Fibroblast of lung (primary cell): ENCODE results near the gene PIEZO2. TPM values are rescaled to one million over a fixed set of nuclear protein-coding genes. Genes with fewer than 3 reads are reported as not detected.

ENCODE experiments used
- DNase-seq, 2 donors: peaks; one replicate each; pipeline versions ENCODE4 v3.0.0 to v3.0.0-alpha.2; 2010; ENCODE audit warnings: low read depth in 2 of 2
- H2AFZ ChIP-seq: 2 replicates; pipeline ENCODE4 v1.5.1; 2012; ENCODE audit warnings: low read length, control low read depth, inconsistent platforms
- H3K27ac ChIP-seq: 2 replicates; pipeline ENCODE4 v1.5.1; 2011; ENCODE audit warnings: low read length, control low read depth; ENCODE audit not compliant: insufficient read depth
- H3K27me3 ChIP-seq: 2 replicates; pipeline ENCODE4 v1.5.1; 2011; ENCODE audit warnings: mild to moderate bottlenecking, low read length; ENCODE audit not compliant: control insufficient read depth, insufficient read depth
- H3K36me3 ChIP-seq: 2 replicates; pipeline ENCODE4 v1.5.1; 2011; ENCODE audit warnings: low read length; ENCODE audit not compliant: control insufficient read depth, insufficient read depth
- H3K4me1 ChIP-seq: 2 replicates; pipeline ENCODE4 v1.5.1; 2011; ENCODE audit warnings: low read length; ENCODE audit not compliant: control insufficient read depth, insufficient read depth; ENCODE audit errors: extremely low read depth
- H3K4me2 ChIP-seq: 2 replicates; pipeline ENCODE4 v1.5.1; 2011; ENCODE audit warnings: low read length, control low read depth; ENCODE audit not compliant: insufficient read depth; ENCODE audit errors: extremely low read depth
- H3K4me3 ChIP-seq, 4 experiments: fragments of 200-600 bp in 1 of 4; sonication (generic) in 1 of 4; replicated peaks in 1 of 4; 2 replicates each; pipeline ENCODE4 v1.5.1; 2011 to 2016; ENCODE audit warnings: low read length in 4 of 4, low read depth in 3 of 4, mild to moderate bottlenecking in 3 of 4, control low read depth in 2 of 4, inconsistent platforms in 1 of 4, mixed read lengths in 1 of 4; ENCODE audit not compliant: insufficient read depth in 1 of 4; ENCODE audit errors: control extremely low read depth in 1 of 4
- H3K79me2 ChIP-seq: 2 replicates; pipeline ENCODE4 v1.5.1; 2012; ENCODE audit warnings: mild to moderate bottlenecking, low read length, inconsistent platforms; ENCODE audit not compliant: control insufficient read depth, insufficient read depth
- H3K9ac ChIP-seq: 2 replicates; pipeline ENCODE4 v1.5.1; 2011; ENCODE audit warnings: mild to moderate bottlenecking, low read length, control low read depth; ENCODE audit not compliant: insufficient read depth
- H3K9me3 ChIP-seq: 2 replicates; pipeline ENCODE4 v1.5.1; 2012; ENCODE audit warnings: low read depth, low read length; ENCODE audit not compliant: control insufficient read depth, insufficient read depth
- H4K20me1 ChIP-seq: 2 replicates; pipeline ENCODE4 v1.5.1; 2011; ENCODE audit warnings: low read length; ENCODE audit not compliant: control insufficient read depth, insufficient read depth; ENCODE audit errors: extremely low read depth
- CTCF ChIP-seq, 2 donors: IDR thresholded peaks in 1 of 2; conservative IDR thresholded peaks in 1 of 2; 1 replicate in 1 of 2; 2 replicates in 1 of 2; pipeline ENCODE4 v1.5.1; 2011 to 2012; ENCODE audit warnings: low read length in 2 of 2, control low read depth in 1 of 2, inconsistent platforms in 1 of 2, low read depth in 1 of 2, mild to moderate bottlenecking in 1 of 2
- EZH2 ChIP-seq: IDR thresholded peaks from 2 replicates; pipeline ENCODE4 v1.5.1; 2012; ENCODE audit warnings: low read length, control low read depth, mild to moderate bottlenecking; ENCODE audit errors: missing control alignments
- polyA plus RNA-seq, 2 donors: library from polyadenylated mRNA; depleted of rRNA in 1 of 2; stranded (reverse) in 1 of 2; unstranded in 1 of 2; fragments of >200 nt; gene quantifications; 2 replicates each; pipeline ENCODE4 v1.2.1, GENCODE V29; 2011 to 2012; ENCODE audit warnings: missing spikeins in 1 of 2
- total RNA-seq: library from RNA; depleted of rRNA; stranded (reverse); fragments of >200 nt; gene quantifications from 2 replicates; pipeline ENCODE4 v1.2.1, GENCODE V29; 2014

Gene PIEZO2
- total and polyA plus RNA-seq, 2 donors (not counting 1 experiment from before 2014, with no cell fraction given): 1.2 to 6.6 TPM

- Histone ChIP-seq H3K4me2 (no peak overlapping the region), H3K9me3 (no peaks in the 10 kb centered on the region), H2AFZ (no peak overlapping the region), H4K20me1 (no peaks in the 10 kb centered on the region), H3K27ac (no peak overlapping the region), H3K4me3 (no peak overlapping the region), H3K36me3 (no peaks in the 10 kb centered on the region), H3K79me2 (no peaks in the 10 kb centered on the region), H3K4me1 (peaks cover 4% of the 10 kb centered on the region), H3K9ac (no peak overlapping the region), H3K27me3 (no peaks in the 10 kb centered on the region)
- no peak for TF ChIP-seq CTCF (conservative IDR thresholded peaks at IDR 0.05 in 1 of 2, IDR thresholded peaks at IDR 0.05 in 1 of 2; ENCODE audit: low read depth in 1 of 2, low read length in 2 of 2)
- TF ChIP-seq EZH2: no peak
- no peak for DNase-seq
These were observed 111.7 kb downstream of the PIEZO2 start for GRCh38 chr18:11037533-11038240.

- Histone ChIP-seq H3K27ac (no peak overlapping the region), H3K4me3 (no peak overlapping the region), H3K9me3 (no peaks in the 10 kb centered on the region), H3K4me2 (no peak overlapping the region), H3K36me3 (no peaks in the 10 kb centered on the region), H3K9ac (no peak overlapping the region), H3K4me1 (no peaks in the 10 kb centered on the region), H2AFZ (no peak overlapping the region), H4K20me1 (no peaks in the 10 kb centered on the region), H3K79me2 (no peaks in the 10 kb centered on the region), H3K27me3 (no peaks in the 10 kb centered on the region)
- no peak for TF ChIP-seq EZH2
- no peak for TF ChIP-seq CTCF (conservative IDR thresholded peaks at IDR 0.05 in 1 of 2, IDR thresholded peaks at IDR 0.05 in 1 of 2; ENCODE audit: low read depth in 1 of 2, low read length in 2 of 2)
- peak in 1 of 2 donors; percentile 27 for DNase-seq
These were observed 113.4 kb downstream of the PIEZO2 start for GRCh38 chr18:11035814-11036495.

- no peak overlapping the region for H3K4me2 ChIP-seq
- no peak for TF ChIP-seq CTCF (conservative IDR thresholded peaks at IDR 0.05 in 1 of 2, IDR thresholded peaks at IDR 0.05 in 1 of 2; ENCODE audit: low read depth in 1 of 2, low read length in 2 of 2)
- no peak for TF ChIP-seq EZH2
- no peak overlapping the region for H3K27ac ChIP-seq
- H3K9ac ChIP-seq: no peak overlapping the region
- no peaks in the 10 kb centered on the region for H3K36me3 ChIP-seq
- H3K4me3 ChIP-seq: no peak overlapping the region
- no peaks in the 10 kb centered on the region for H3K4me1 ChIP-seq
- no peaks in the 10 kb centered on the region for H4K20me1 ChIP-seq
- no peaks in the 10 kb centered on the region for H3K79me2 ChIP-seq
- no peaks in the 10 kb centered on the region for H3K27me3 ChIP-seq
- DNase-seq: no peak
- no peak overlapping the region for H2AFZ ChIP-seq
- H3K9me3 ChIP-seq: no peaks in the 10 kb centered on the region
These were observed 114.0 kb downstream of the PIEZO2 start for GRCh38 chr18:11035376-11035775.
